OCI-LY1 (cell line): ENCODE data around the gene BPHL.

ENCODE experiments used
- H2AFZ ChIP-seq: fragments of 200-600 bp; sonication (generic), shearing (Covaris generic); 2 replicates; pipeline ENCODE4 v1.6.0; 2014; ENCODE audit warnings: antibody characterized with exemption, mild to moderate bottlenecking, low read length
- H3F3A ChIP-seq: fragments of 200-600 bp; sonication (generic), shearing (Covaris generic); 2 replicates; pipeline ENCODE4 v1.6.0; 2014; ENCODE audit warnings: mild to moderate bottlenecking, antibody characterized with exemption, low read length, moderate library complexity; ENCODE audit not compliant: insufficient read depth
- H3K27ac ChIP-seq: fragments of 200-600 bp; sonication (generic); 2 replicates; pipeline ENCODE4 v1.5.1; 2014; ENCODE audit warnings: low read length, mixed run types, mild to moderate bottlenecking, low read depth; ENCODE audit not compliant: poor library complexity, severe bottlenecking
- H3K27me3 ChIP-seq: fragments of 200-600 bp; sonication (generic); 2 replicates; pipeline ENCODE4 v1.6.0; 2014; ENCODE audit warnings: antibody characterized with exemption, mild to moderate bottlenecking, low read length, moderate library complexity; ENCODE audit not compliant: insufficient read depth
- H3K36me3 ChIP-seq: fragments of 200-600 bp; sonication (generic); 2 replicates; pipeline ENCODE4 v1.6.1; 2014; ENCODE audit warnings: mild to moderate bottlenecking, antibody characterized with exemption, low read length, moderate library complexity, mixed read lengths; ENCODE audit not compliant: insufficient read depth
- H3K4me1 ChIP-seq: fragments of 200-600 bp; sonication (generic); 2 replicates; pipeline ENCODE4 v1.5.1; 2014; ENCODE audit warnings: mild to moderate bottlenecking, low read length, moderate library complexity; ENCODE audit not compliant: insufficient read depth, severe bottlenecking
- H3K4me2 ChIP-seq: fragments of 200-600 bp; sonication (generic), shearing (Covaris generic); 2 replicates; pipeline ENCODE4 v1.6.1; 2014; ENCODE audit warnings: low read length
- H3K4me3 ChIP-seq: fragments of 200-600 bp; sonication (generic); 2 replicates; pipeline ENCODE4 v1.5.1; 2014; ENCODE audit warnings: low read length, low read depth, mild to moderate bottlenecking, mixed read lengths; ENCODE audit not compliant: poor library complexity, severe bottlenecking
- H3K79me2 ChIP-seq: fragments of 200-600 bp; shearing (Covaris generic); 2 replicates; pipeline ENCODE4 v1.6.1; 2016; ENCODE audit warnings: mixed run types, low read length, mixed read lengths; ENCODE audit not compliant: insufficient read depth
- H3K9ac ChIP-seq: fragments of 200-600 bp; sonication (generic), shearing (Covaris generic); 2 replicates; pipeline ENCODE4 v1.6.1; 2014; ENCODE audit warnings: mild to moderate bottlenecking, low read length, mixed read lengths
- H3K9me2 ChIP-seq: fragments of 200-600 bp; sonication (generic), shearing (Covaris generic); 2 replicates; pipeline ENCODE4 v1.6.1; 2014; ENCODE audit warnings: low read depth, mild to moderate bottlenecking, low read length, mixed read lengths
- H3K9me3 ChIP-seq: fragments of 200-600 bp; shearing (Covaris generic); 2 replicates; pipeline ENCODE4 v1.6.1; 2014; ENCODE audit warnings: low read length, mixed read lengths
- H4K20me1 ChIP-seq: fragments of 200-600 bp; sonication (generic), shearing (Covaris generic); 2 replicates; pipeline ENCODE4 v1.6.0; 2016; ENCODE audit warnings: mild to moderate bottlenecking, low read length; ENCODE audit not compliant: insufficient read depth
- CTCF ChIP-seq: fragments of 200-600 bp; sonication (generic), shearing (Covaris generic); IDR thresholded peaks from 2 replicates; pipeline ENCODE4 v1.5.1; 2017; ENCODE audit warnings: mild to moderate bottlenecking, antibody characterized with exemption, low read length, moderate library complexity, mixed read lengths
- EZH2 ChIP-seq: fragments of 200-600 bp; sonication (generic), shearing (Covaris generic); IDR thresholded peaks from 2 replicates; pipeline ENCODE4 v1.8.0; 2017; ENCODE audit warnings: borderline replicate concordance, mixed run types, mild to moderate bottlenecking, antibody characterized with exemption, low read length, moderate library complexity, mixed read lengths

BPHL gene

GRCh38 chr6:3073382-3073781 is 45.1 kb upstream of the BPHL start:
- no peak overlapping the region for H3K4me2 ChIP-seq
- TF ChIP-seq EZH2: no peak
- TF ChIP-seq CTCF: no peak
- peaks cover 57% of the 10 kb centered on the region for H3K4me1 ChIP-seq
- H3F3A ChIP-seq: 0 out of 2 replicates have a peak, but pooled peaks cover 7% of the 10 kb centered on the region
- H3K79me2 ChIP-seq: peaks cover 64% of the 10 kb centered on the region
- H4K20me1 ChIP-seq: no peaks in the 10 kb centered on the region
- H3K27ac ChIP-seq: no peak overlapping the region
- no peaks in the 10 kb centered on the region for H3K9me3 ChIP-seq
- no peak overlapping the region for H3K4me3 ChIP-seq
- no peak overlapping the region for H3K9ac ChIP-seq
- H3K27me3 ChIP-seq: no peaks in the 10 kb centered on the region
- no peak overlapping the region for H2AFZ ChIP-seq
- H3K36me3 ChIP-seq: peaks cover 27% of the 10 kb centered on the region
- H3K9me2 ChIP-seq: no peaks in the 10 kb centered on the region

DNA sequence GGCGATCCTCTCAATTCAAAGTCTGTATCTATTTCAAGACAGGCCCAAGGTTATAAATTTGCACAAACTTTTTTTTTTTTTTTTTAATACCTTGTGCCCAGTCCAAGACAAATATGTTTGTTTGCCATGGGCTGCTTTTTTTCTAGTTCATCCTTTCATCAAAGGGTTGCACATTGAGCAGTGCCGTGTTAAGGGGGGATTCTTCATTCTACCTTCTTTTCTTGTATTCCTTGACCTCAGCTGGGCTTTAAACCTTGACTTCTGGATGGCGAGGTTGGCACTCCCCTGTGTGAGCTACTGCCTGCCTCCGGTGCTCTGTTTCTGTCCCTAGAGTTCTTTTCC is 42.8 kb upstream of the BPHL start:
- H3K79me2 ChIP-seq: peaks cover 50% of the 10 kb centered on the region
- H2AFZ ChIP-seq: no peak overlapping the region

DNA sequence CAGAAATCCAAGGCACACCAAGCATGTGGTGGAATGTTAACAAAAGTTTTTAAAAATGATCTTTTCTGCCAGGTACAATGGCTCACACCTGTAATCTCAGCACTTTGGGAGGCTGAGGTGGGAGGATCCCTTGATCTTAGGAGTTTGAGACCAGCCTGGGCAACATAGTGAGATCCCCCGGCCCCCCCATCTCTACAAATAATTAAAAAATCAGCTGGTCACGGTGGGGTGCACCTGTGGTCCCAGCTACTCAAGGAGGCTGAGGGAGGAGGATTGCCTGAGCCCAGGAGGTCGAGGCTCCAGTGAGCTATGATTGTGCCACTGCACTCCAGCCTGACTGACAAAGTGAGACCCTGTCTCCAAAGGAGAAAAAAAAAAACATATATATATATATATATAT is 42.2 kb upstream of the BPHL start:
- Histone ChIP-seq H3K79me2 (peaks cover 44% of the 10 kb centered on the region), H3F3A (0 out of 2 replicates have a peak, but pooled peaks cover 4% of the 10 kb centered on the region)

More for the DNA sequence above, 42.8 kb upstream of the BPHL start:
- Histone ChIP-seq H3K4me3 (peak overlapping the region; percentile 24), H3K9ac (peak overlapping the region; percentile 20), H3K36me3 (peaks cover 47% of the 10 kb centered on the region), H3K9me3 (no peaks in the 10 kb centered on the region), H3K9me2 (no peaks in the 10 kb centered on the region), H3F3A (0 out of 2 replicates have a peak, but pooled peaks cover 7% of the 10 kb centered on the region), H3K27me3 (no peaks in the 10 kb centered on the region), H3K27ac (peak overlapping the region; percentile 71), H3K4me2 (peak overlapping the region; percentile 51), H3K4me1 (peaks cover 41% of the 10 kb centered on the region), H4K20me1 (no peaks in the 10 kb centered on the region)
- TF ChIP-seq CTCF (no peak), EZH2 (no peak)

More for the DNA sequence above, 42.2 kb upstream of the BPHL start:
- Histone ChIP-seq H3K4me3 (no peak overlapping the region), H4K20me1 (no peaks in the 10 kb centered on the region), H3K9me2 (no peaks in the 10 kb centered on the region), H3K27me3 (no peaks in the 10 kb centered on the region), H3K4me2 (peak overlapping the region; percentile 51; the same call in 1 of the 2 replicates), H2AFZ (no peak overlapping the region), H3K27ac (peak overlapping the region; percentile 71), H3K36me3 (peaks cover 48% of the 10 kb centered on the region), H3K9ac (peak overlapping the region; percentile 20; the same call in 1 of the 2 replicates), H3K4me1 (peaks cover 36% of the 10 kb centered on the region), H3K9me3 (no peaks in the 10 kb centered on the region)
- TF ChIP-seq EZH2: no peak
- no peak for TF ChIP-seq CTCF
